Measurements from ENCODE around the gene ACOX1. TPM values are rescaled to one million over a fixed set of nuclear protein-coding genes. Genes with fewer than 3 reads are reported as not detected.
"Not testable (repeated sequence)": the region's sequence is repeated elsewhere in the genome, so short reads cannot be mapped to it uniquely, and the experiment has no call there.

The ACOX1 gene
- total RNA-seq, 3 donors from 2014 or later, result 55.1 to 147 (median 55.3) TPM

DNA sequence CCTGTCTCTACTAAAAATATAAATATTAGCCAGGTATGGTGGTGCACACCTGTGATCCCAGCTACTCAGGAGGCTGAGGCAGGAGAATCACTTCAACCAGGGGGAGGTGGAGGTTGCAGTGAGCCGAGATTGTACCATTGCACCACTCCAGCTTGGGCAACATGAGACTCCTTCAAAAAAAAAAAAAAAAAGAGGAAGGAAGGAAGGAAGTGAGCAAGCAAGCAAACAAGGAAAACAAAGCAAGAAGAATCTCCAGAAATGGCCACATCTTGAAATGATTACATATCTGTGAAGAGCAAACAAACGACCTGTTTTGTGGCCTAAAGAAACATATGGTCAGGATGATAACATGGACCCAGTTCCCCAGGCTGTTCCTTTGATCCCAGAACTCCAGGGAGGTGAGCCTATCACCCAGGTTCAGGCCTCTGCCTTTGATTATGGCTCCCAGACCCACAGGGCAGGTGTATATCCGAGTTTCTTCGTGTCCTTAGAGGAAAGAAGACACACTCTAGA lies 8.9 kb downstream of the ACOX1 start:
- no peaks in the 10 kb centered on the region for H3K9me3 ChIP-seq
- no peak for DNase-seq (ENCODE audit: low spot score in 2 of 2)
- intact Hi-C loops (cut with DNase I; ENCODE audit: low total_unique reads), result no loop called here
- TF ChIP-seq, protein P1, sequence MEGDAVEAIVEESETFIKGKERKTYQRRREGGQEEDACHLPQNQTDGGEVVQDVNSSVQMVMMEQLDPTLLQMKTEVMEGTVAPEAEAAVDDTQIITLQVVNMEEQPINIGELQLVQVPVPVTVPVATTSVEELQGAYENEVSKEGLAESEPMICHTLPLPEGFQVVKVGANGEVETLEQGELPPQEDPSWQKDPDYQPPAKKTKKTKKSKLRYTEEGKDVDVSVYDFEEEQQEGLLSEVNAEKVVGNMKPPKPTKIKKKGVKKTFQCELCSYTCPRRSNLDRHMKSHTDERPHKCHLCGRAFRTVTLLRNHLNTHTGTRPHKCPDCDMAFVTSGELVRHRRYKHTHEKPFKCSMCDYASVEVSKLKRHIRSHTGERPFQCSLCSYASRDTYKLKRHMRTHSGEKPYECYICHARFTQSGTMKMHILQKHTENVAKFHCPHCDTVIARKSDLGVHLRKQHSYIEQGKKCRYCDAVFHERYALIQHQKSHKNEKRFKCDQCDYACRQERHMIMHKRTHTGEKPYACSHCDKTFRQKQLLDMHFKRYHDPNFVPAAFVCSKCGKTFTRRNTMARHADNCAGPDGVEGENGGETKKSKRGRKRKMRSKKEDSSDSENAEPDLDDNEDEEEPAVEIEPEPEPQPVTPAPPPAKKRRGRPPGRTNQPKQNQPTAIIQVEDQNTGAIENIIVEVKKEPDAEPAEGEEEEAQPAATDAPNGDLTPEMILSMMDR (IDR thresholded peaks at IDR 0.05), result no peak
- TF ChIP-seq POLR2A (IDR thresholded peaks at IDR 0.05) (no peak), POLR2AphosphoS5 (IDR thresholded peaks at IDR 0.05) (no peak)
- peak overlapping the region in 1 of 2 donors; percentile 39 for H3K27ac ChIP-seq
- H3K36me3 ChIP-seq, result no peaks in the 10 kb centered on the region
- H3K27me3 ChIP-seq, result no peaks in the 10 kb centered on the region
- H3K4me3 ChIP-seq, result no peak overlapping the region
- H3K4me1 ChIP-seq, result no peaks in the 10 kb centered on the region

DNA sequence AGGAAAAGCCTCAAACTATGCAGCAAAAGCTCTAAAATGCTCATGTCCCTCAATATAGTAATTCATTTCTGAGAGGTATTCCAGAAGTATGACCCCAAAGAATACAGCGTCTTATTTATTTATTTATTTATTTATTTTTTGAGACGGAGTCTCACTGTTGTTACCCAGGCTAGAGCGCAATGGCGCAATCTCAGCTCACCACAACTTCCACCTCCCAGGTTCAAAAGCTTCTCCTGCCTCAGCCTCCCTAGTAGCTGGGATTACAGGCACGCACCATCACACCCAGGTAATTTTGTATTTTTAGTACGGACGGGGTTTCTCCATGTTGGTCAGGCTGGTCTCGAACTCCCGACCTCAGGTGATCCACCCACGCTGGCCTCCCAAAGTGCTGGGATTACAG lies 9.9 kb downstream of the ACOX1 start:
- intact Hi-C loops (cut with DNase I; ENCODE audit: low total_unique reads), result not testable (repeated sequence)

DNA sequence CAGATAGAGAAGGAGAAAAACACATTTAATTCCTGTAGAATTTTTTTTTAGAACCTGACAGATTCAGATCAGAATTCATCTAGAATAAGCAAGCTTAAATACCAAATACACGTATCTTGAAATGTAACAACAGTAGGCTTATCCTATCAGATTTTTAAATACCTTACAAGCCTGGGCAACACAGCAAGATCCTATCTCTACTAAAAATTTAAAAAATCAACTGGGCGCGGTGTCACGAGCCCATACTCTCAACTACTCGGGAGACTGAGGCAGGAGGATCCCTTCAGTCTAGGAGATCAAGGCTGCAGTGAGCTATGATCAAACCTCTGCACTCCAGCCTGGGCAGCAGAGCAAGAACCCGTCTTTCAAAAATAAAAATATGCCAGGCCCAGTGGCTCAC lies 13.5 kb downstream of the ACOX1 start:
- no peaks in the 10 kb centered on the region for H3K36me3 ChIP-seq
- no peaks in the 10 kb centered on the region for H3K4me1 ChIP-seq
- no peaks in the 10 kb centered on the region for H3K9me3 ChIP-seq
- no peak overlapping the region for H3K4me3 ChIP-seq
- DNase-seq (ENCODE audit: low spot score in 2 of 2), result no peak
- intact Hi-C loops (cut with DNase I; ENCODE audit: low total_unique reads), result no loop called here
- TF ChIP-seq POLR2A (IDR thresholded peaks at IDR 0.05) (no peak), POLR2AphosphoS5 (IDR thresholded peaks at IDR 0.05) (no peak)
- TF ChIP-seq, protein P1 (IDR thresholded peaks at IDR 0.05), result no peak
- H3K27me3 ChIP-seq, result no peaks in the 10 kb centered on the region
- H3K27ac ChIP-seq, result no peak overlapping the region

More for the DNA sequence above, 9.9 kb downstream of the ACOX1 start:
- H3K9me3 ChIP-seq; H3K4me1 ChIP-seq; H3K36me3 ChIP-seq; DNase-seq (ENCODE audit: low spot score in 2 of 2); H3K27ac ChIP-seq; H3K4me3 ChIP-seq; H3K27me3 ChIP-seq: not testable (repeated sequence)

DNA sequence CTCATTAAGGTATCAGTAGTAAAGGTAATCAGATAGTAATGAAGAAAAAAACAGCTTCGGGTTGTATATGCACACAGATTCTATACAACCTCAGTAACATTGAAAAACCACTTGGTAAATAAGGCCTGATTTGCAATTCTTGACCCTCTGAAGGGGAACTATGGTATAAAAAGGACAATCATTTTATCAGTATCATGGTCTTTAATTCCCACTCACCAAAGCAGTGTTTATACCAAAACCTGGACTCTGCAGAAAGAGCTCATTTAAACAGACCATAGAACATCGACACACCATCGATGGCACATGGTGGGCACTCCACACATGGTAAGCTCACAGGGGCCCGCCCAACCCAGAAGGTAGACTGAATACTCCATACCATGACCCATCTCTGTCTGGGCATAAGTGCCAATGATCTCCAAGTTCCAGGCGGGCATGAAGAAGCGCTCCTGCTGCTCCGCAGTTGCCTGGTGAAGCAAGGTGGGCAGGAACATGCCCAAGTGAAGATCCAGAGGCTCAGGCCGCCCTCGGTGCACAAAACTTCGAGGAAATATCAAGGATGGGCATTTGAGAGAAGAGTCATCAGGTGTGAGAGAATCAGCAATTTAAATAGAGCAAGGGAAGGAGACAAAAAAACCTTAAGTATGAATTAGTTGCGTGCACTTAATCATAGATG lies 19.0 kb downstream of the ACOX1 start:
- intact Hi-C loops (cut with DNase I; ENCODE audit: low total_unique reads), result no loop called here
- Histone ChIP-seq H3K4me3 (no peak overlapping the region), H3K27ac (no peak overlapping the region), H3K36me3 (no peaks in the 10 kb centered on the region), H3K27me3 (no peaks in the 10 kb centered on the region), H3K4me1 (no peaks in the 10 kb centered on the region), H3K9me3 (no peaks in the 10 kb centered on the region)
- TF ChIP-seq, protein P1 (IDR thresholded peaks at IDR 0.05), result no peak
- TF ChIP-seq POLR2A (IDR thresholded peaks at IDR 0.05), result no peak
- no peak for TF ChIP-seq POLR2AphosphoS5 (IDR thresholded peaks at IDR 0.05)
- DNase-seq (ENCODE audit: low spot score in 2 of 2), result no peak

DNA sequence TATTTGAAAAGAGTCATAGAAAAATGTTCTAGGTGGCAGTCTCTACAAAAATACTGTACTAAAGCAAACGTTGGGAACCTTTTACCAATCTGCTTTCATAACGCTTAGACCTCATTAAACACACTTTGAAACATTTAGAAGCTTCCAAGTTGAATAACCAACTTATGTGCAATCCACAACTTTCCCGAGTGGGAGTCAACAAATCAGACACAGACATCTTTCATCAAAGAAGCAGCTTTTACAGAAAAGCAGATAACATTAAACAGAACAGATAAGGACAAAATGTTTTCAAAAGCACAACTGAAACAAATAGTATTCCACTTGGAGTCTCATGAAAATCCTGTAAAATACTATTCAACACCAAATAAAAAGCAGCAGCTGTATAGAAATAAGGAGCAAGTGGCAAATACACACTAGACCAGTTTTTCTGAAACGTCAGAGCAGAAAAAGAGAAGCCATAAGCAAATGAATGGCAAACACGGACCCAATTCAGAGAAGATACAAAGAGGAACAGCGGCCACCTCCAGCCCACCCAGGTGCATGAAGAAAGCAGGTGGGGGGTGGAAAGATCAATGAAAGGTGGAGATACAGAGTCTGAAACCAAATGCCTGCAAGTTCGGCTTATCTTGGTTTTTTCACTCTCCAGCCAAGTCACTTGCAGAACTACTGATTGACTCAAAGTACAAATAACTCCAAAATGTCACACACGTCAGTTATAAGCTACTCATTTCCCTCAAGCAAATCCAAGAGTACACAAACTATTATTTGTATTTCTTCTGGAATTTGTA lies 19.7 kb downstream of the ACOX1 start:
- no peak for TF ChIP-seq POLR2A (IDR thresholded peaks at IDR 0.05)
- TF ChIP-seq, protein P1 (IDR thresholded peaks at IDR 0.05), result no peak
- no peaks in the 10 kb centered on the region for H3K4me1 ChIP-seq
- intact Hi-C loops (cut with DNase I; ENCODE audit: low total_unique reads), result no loop called here

More for the DNA sequence above, 19.7 kb downstream of the ACOX1 start:
- no peak for DNase-seq (ENCODE audit: low spot score in 2 of 2)
- no peak overlapping the region for H3K27ac ChIP-seq
- no peaks in the 10 kb centered on the region for H3K9me3 ChIP-seq
- H3K36me3 ChIP-seq, result no peaks in the 10 kb centered on the region
- H3K4me3 ChIP-seq, result no peak overlapping the region
- H3K27me3 ChIP-seq, result no peaks in the 10 kb centered on the region
